GM21619 (cell line): Measurements from ENCODE around the gene TCF3.

ENCODE experiments used
- ATAC-seq: cut with Tn5 transposase; IDR thresholded peaks from one replicate; pipeline ENCODE4 v1.9.1; 2021; ENCODE audit not compliant: unreplicated experiment

TCF3 gene

DNA sequence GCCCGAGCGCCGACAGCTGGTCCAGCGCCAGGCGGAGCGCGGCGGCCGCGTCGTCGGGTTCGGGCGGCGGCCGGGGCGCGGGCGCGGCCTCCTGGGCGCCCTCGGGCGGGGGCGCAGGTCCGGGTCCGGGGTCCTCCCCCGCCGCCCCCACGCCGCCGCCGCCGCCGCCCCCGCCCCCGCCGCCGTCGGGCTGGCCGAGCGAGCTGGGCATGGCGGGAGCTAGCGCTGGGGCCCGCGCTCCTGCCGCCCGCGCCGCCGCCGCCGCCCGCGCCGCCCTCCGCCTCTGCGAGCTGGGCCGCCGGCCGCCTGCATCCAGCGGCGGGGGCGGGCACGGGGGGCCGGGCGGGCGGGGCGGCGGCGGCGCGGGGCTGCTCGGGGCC, 84.6 kb downstream of the TCF3 start:
- ATAC-seq = no peak

GRCh38 chr19:1567116-1567847, 85.1 kb downstream of the TCF3 start:
- no peak for ATAC-seq

DNA sequence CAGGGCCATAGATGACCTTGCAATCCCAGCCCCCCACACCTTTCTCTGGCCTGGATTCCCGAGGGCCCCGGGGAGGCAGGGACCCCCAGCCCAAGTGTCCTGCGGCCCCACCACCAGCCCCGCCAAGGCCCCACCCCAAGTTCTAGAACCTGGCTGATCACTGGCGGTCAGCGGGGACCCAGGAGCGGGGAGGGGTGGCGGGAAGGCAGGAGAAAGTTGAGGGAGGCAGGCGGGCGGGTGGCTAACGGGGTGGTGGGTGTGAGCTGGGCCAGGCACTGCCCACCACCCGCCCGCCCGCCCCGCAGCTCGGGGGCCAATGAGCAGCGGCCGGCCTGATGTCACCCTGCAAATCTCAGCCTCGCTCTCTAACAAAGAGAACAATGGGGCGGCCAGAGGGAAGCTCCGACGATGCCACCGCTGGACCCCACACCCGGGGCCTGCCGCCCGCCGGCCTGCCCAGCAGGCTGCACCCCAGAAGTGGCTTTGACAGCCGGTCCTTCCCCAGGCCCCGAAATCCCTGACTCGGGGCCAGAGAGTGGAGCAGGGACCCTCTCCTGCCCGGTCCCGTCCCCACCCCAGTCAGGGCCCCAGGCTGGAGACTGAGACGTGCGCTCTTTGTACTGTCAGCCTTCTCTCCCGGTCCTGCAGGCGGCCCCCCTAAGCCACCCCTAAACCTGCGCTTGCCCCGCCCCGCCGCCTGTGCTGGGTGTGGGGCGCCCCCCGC, 85.9 kb downstream of the TCF3 start:
- no peak for ATAC-seq

DNA sequence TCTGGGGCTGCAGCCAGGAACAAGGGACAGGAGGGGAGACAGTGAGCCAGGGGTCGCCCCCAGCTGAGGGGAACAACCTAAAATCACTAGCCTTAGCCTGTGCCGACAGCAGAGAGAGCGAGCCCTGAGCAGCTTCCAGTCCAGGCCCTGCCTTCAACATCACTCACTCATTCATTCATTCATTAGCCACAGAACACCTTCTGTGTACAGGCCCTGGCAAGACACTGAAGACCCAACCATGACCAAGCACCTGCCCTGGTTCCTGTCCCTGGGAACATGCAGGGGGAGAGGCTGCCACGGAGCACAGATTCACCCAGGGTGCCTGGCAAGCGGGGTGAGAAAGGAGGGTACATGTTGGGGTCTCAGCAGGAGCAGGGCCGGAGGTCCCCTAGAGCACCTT, 89.2 kb downstream of the TCF3 start:
- ATAC-seq = no peak

DNA sequence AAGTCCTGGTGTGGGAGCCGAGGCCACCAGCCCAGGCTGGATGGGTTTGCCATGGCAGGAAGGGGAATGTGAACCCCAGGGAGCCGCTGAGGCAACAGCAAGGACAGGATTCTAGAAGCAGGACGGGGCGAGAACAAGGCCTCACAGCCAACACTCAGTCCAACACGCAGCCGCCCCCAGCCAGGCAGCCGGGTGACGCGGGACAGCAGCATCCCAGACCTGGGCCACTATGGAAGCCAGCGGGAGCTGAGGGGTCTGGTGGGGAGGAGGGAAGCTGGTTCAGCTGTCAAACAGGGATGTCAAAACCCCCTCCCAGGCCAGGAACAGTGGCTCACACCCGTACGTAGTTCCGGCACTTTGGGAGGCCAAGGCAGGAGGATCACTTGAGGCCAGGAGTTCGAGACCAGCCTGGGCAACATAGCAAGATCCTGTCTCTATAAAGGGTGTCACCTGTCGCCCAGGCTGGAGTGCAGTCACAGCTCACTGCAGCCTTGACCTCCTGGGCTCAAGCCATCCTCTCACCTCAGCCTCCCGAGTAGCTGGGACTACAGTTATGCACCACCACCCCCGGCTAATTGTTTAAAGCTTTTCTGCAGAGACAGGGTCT, 91.1 kb downstream of the TCF3 start:
- no peak for ATAC-seq

DNA sequence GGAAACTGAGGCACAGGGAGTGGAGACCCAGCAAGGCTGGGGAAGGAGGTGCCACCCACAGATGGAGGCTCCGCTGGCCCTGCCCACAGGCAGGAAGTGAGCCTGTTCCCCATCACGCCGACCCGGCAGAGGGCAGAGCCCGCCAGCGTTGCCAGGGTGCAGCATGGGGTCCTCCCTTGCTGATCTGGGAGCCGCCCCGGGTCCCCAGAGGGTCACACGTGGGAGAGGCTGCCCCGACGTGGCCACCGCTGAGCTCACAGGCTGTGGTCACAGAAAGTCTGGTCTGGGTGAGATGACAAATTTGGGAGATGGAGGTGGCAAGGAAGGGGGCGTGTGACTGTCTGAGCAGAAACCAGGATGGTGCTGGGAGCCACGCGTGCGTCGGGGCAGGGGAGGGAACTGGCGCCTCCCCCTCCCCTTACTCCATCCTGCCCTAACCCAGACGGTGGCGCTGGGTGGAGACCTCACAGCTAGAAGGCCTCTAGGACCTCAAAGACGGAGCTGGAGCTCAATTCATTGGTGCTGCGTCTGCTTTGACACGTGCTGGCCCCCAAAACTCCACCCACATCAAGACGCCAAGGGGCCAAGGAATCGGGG, 92.0 kb downstream of the TCF3 start:
- ATAC-seq = no peak
